Erythroblast (primary cell): ENCODE data around the gene NUDT4B.
"Not testable (repeated sequence)": the region's sequence is repeated elsewhere in the genome, so short reads cannot be mapped to it uniquely, and the experiment has no call there.

Source experiments
- GATA1 ChIP-seq: IDR thresholded peaks from 2 replicates; pipeline ENCODE4 v1.6.1; 2011; ENCODE audit warnings: low read depth, mild to moderate bottlenecking, control low read depth, low read length, moderate library complexity
- POLR2A ChIP-seq: IDR thresholded peaks from 2 replicates; pipeline ENCODE4 v1.6.1; 2011; ENCODE audit warnings: mild to moderate bottlenecking, low read length

GRCh38 chr1:148703973-148704591 is 44.5 kb upstream of the NUDT4B start:
- TF ChIP-seq POLR2A, GATA1: not testable (repeated sequence)
